GM11168 (cell line): ENCODE data around the gene PALM2AKAP2.

Experiments
- in situ Hi-C: fragments of 300-500 bp; cut with MboI; formaldehyde crosslinking; loops from one replicate; pipeline ENCODE4 v1.12.0; 2022; ENCODE audit warnings: low sequenced_read_pairs; ENCODE audit not compliant: unreplicated experiment

The PALM2AKAP2 gene

GRCh38 chr9:109779711-109780452 is at the start of gene PALM2AKAP2:
Gene PALM2AKAP2, plus strand, starts transcription at chr9:109780198. Its CDS starts 291 bp downstream, at chr9:109780489.
- in situ Hi-C loops, result no loop called here

- in situ Hi-C loops, result no loop called here
These were observed 49.8 kb upstream of the PALM2AKAP2 start for GRCh38 chr9:109730228-109730627.

- in situ Hi-C loops, result no loop called here
These were observed 46.3 kb upstream of the PALM2AKAP2 start for GRCh38 chr9:109733690-109734089.

GRCh38 chr9:109734814-109735213 is 45.2 kb upstream of the PALM2AKAP2 start:
- in situ Hi-C loops, result no loop called here

- in situ Hi-C loops, result no loop called here
These were observed 44.2 kb upstream of the PALM2AKAP2 start for GRCh38 chr9:109735801-109736200.

GRCh38 chr9:109737295-109737694 is 42.7 kb upstream of the PALM2AKAP2 start:
- in situ Hi-C loops, result no loop called here

GRCh38 chr9:109739760-109740159 is 40.2 kb upstream of the PALM2AKAP2 start:
- in situ Hi-C loops, result no loop called here

GRCh38 chr9:109742776-109743348 is 37.1 kb upstream of the PALM2AKAP2 start:
- in situ Hi-C loops, result no loop called here

- in situ Hi-C loops, result no loop called here
These were observed 36.3 kb upstream of the PALM2AKAP2 start for GRCh38 chr9:109743696-109744095.

- in situ Hi-C loops, result no loop called here
These were observed 34.4 kb upstream of the PALM2AKAP2 start for GRCh38 chr9:109745335-109746283.

GRCh38 chr9:109751253-109751652 is 28.7 kb upstream of the PALM2AKAP2 start:
- in situ Hi-C loops, result no loop called here

- in situ Hi-C loops, result no loop called here
These were observed 26.7 kb upstream of the PALM2AKAP2 start for GRCh38 chr9:109753308-109753707.

- in situ Hi-C loops, result no loop called here
These were observed 25.0 kb upstream of the PALM2AKAP2 start for GRCh38 chr9:109755040-109755439.

- in situ Hi-C loops, result no loop called here
These were observed 20.4 kb upstream of the PALM2AKAP2 start for GRCh38 chr9:109759589-109759988.

- in situ Hi-C loops, result no loop called here
These were observed 14.7 kb upstream of the PALM2AKAP2 start for GRCh38 chr9:109765278-109765677.

- in situ Hi-C loops, result no loop called here
These were observed 14.2 kb upstream of the PALM2AKAP2 start for GRCh38 chr9:109765830-109766229.

- in situ Hi-C loops, result no loop called here
These were observed 13.6 kb upstream of the PALM2AKAP2 start for GRCh38 chr9:109766351-109766750.

GRCh38 chr9:109767404-109767803 is 12.6 kb upstream of the PALM2AKAP2 start:
- in situ Hi-C loops, result no loop called here

GRCh38 chr9:109767814-109768213 is 12.2 kb upstream of the PALM2AKAP2 start:
- in situ Hi-C loops, result no loop called here

- in situ Hi-C loops, result no loop called here
These were observed 10.7 kb upstream of the PALM2AKAP2 start for GRCh38 chr9:109769250-109769649.

- in situ Hi-C loops, result no loop called here
These were observed 9.9 kb upstream of the PALM2AKAP2 start for GRCh38 chr9:109770101-109770500.
